Nephron progenitor cell (in vitro differentiated cells): ENCODE data around the gene MOSPD3.

Experiments
- DNase-seq: peaks from one replicate; pipeline ENCODE4 v3.0.0; 2021
- H3K27ac Mint-ChIP-seq: 2 replicates; pipeline ENCODE4 v1.8.0; 2021; ENCODE audit warnings: mild to moderate bottlenecking, moderate library complexity, mixed read lengths
- H3K27me3 Mint-ChIP-seq: 2 replicates; pipeline ENCODE4 v1.8.0; 2021; ENCODE audit warnings: mild to moderate bottlenecking, low read depth, mixed read lengths; ENCODE audit not compliant: poor library complexity
- H3K36me3 Mint-ChIP-seq: 2 replicates; pipeline ENCODE4 v1.8.0; 2021; ENCODE audit warnings: low read depth, mixed read lengths
- H3K4me1 Mint-ChIP-seq: 2 replicates; pipeline ENCODE4 v1.8.0; 2021; ENCODE audit warnings: mixed read lengths
- H3K4me3 Mint-ChIP-seq: 2 replicates; pipeline ENCODE4 v1.8.0; 2021; ENCODE audit warnings: mild to moderate bottlenecking, moderate library complexity, mixed read lengths
- H3K9me3 Mint-ChIP-seq: 2 replicates; pipeline ENCODE4 v1.8.0; 2021; ENCODE audit warnings: mild to moderate bottlenecking, moderate library complexity, mixed read lengths
- TF ChIP-seq, protein P1 (sequence below): fragments of 200-600 bp; sonication (generic); IDR thresholded peaks from 2 replicates; pipeline ENCODE4 v1.5.0; 2021; ENCODE audit warnings: antibody characterized with exemption

MOSPD3 gene

DNA sequence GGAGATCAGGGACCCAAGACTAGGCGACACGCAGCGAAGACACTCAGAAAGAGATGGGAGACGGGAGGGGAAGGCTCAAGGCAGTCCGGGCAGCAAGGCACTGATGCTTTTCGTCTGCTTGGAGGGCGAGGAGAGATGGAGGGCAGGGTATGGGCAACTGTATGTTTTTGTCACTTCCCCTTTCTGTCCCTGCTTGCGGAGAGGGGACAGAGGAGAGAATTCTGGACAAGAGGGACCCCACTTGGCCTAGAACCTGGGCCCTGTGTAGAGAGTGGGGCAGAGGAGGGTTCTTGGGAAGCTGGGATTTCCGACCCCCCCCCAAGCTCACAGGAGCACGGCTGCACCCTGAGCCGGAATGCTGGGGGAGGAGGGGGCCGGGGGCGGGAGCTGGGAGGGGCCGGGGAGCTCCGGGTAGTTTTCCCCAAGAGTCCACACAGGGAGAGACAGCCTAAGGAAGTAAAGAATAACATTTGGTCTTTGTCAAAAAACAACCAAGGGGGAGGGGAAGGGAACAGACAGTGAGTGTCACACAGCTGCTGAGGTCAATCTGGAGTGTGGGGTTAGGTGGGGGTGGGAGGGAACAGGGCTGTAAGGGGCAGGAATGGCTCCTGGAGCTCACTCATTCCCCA, 28.2 kb upstream of the MOSPD3 start:
- Mint-ChIP-seq H3K4me3 (peak overlapping the region; percentile 100), H3K4me1 (peaks cover 52% of the 10 kb centered on the region), H3K27ac (peak overlapping the region; percentile 99), H3K36me3 (peaks cover under 1% of the 10 kb centered on the region), H3K27me3 (no peaks in the 10 kb centered on the region), H3K9me3 (no peaks in the 10 kb centered on the region)
- no peak for DNase-seq
- TF ChIP-seq, protein P1, sequence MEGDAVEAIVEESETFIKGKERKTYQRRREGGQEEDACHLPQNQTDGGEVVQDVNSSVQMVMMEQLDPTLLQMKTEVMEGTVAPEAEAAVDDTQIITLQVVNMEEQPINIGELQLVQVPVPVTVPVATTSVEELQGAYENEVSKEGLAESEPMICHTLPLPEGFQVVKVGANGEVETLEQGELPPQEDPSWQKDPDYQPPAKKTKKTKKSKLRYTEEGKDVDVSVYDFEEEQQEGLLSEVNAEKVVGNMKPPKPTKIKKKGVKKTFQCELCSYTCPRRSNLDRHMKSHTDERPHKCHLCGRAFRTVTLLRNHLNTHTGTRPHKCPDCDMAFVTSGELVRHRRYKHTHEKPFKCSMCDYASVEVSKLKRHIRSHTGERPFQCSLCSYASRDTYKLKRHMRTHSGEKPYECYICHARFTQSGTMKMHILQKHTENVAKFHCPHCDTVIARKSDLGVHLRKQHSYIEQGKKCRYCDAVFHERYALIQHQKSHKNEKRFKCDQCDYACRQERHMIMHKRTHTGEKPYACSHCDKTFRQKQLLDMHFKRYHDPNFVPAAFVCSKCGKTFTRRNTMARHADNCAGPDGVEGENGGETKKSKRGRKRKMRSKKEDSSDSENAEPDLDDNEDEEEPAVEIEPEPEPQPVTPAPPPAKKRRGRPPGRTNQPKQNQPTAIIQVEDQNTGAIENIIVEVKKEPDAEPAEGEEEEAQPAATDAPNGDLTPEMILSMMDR = no peak

- TF ChIP-seq, protein P1 = no peak
- Mint-ChIP-seq H3K27ac (peak overlapping the region; percentile 99), H3K36me3 (no peaks in the 10 kb centered on the region), H3K9me3 (no peaks in the 10 kb centered on the region), H3K27me3 (no peaks in the 10 kb centered on the region), H3K4me3 (peak overlapping the region; percentile 100), H3K4me1 (peaks cover 59% of the 10 kb centered on the region)
- peak; percentile 57 for DNase-seq
Measured at GRCh38 chr7:100584683-100585510, 27.4 kb upstream of the MOSPD3 start.

DNA sequence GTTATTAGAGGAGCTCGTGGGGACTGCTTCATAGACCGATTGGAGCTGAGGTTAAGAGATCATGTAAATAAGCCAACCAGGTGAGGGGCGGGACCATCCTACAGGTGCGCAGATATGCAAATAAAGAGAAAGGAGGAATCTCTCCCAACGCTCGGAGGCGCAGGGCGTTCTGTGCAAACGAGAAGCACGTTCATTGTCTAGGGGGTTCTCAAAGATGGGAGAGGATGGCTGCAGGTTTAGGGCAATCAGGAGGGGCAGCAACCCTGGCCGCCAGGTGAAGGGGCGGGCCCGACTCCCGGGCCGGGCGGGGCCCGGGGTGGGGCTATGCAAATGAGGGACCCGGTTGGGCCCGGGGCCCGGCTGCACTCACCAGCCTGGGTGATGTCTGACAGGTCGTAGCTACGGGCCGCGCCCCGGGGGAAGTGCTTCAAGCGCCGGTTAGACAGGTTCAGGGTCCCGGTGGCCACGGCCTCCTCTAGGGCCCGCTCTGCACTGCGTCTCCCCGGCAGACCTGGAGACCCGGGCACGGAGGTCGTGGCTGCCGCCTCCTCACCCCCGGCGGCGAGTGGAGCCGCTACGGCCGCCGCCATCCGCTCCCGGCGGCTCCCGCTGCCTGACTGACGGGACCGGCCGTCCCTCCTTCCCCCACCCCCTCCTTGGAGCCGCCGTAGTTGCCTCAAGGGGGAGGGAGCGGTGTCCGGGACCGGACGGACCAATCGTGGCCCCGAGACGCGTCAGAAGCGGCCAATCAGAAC, 26.7 kb upstream of the MOSPD3 start, which contains the start of gene LRCH4:
Gene LRCH4, minus strand, starts transcription at position 619 of the 755 bp plus-strand sequence. Its CDS starts 29 bp downstream, at position 590.
- DNase-seq = no peak
- no peaks in the 10 kb centered on the region for H3K9me3 Mint-ChIP-seq

DNA sequence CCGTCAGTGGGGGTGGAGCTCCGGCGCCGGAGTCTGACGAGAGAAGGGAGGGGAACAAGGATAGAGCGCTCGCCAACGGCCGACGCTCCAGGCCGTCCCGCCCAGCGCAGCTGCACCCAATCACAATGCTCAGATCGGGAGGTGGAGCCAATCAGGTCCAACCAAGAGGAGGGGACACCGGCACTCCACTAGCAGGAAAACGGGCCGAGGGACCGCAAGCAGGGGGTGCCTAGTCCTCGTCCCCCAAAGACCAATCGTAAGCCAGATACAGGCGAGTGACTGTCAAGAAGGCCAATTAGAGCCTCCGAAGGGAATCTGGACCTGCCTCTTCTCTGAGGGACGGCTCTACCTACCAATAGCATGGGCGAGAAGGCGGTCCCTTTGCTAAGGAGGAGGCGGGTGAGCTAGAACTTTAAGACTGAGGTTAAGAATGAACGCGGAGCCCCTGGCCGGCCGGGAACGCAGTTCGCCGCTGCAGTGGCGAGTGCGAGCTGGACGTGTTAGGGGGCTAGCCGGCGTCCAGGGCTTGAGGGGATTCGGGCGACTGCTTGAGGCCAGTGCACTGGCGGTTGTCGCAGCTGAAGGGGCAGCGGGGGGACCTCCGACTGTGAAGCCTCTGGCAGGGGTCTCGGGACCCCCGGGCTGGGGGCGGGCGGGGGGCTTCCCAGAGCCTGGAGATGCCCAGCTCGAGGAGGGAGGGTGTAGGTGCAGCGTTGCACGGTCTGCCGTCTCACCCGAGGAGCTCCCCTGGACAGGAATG, 25.9 kb upstream of the MOSPD3 start, which contains the start of gene FBXO24:
Gene FBXO24, plus strand, starts transcription at position 63 of the 760 bp plus-strand sequence. Its CDS starts 298 bp downstream, at position 361.
- Mint-ChIP-seq H3K4me1 (peaks cover 75% of the 10 kb centered on the region), H3K27ac (peak within 1 kb of the TSS; percentile 99), H3K9me3 (no peaks in the 10 kb centered on the region), H3K27me3 (no peaks in the 10 kb centered on the region), H3K4me3 (peak within 1 kb of the TSS; percentile 100), H3K36me3 (no peaks in the 10 kb centered on the region)
- TF ChIP-seq, protein P1 = no peak
- DNase-seq = peak; percentile 98

More for the DNA sequence above, 26.7 kb upstream of the MOSPD3 start, which contains the start of gene LRCH4:
- H3K4me1 Mint-ChIP-seq = peaks cover 67% of the 10 kb centered on the region
- H3K27ac Mint-ChIP-seq = peak within 1 kb of the TSS; percentile 99
- TF ChIP-seq, protein P1 = no peak
- H3K36me3 Mint-ChIP-seq = no peaks in the 10 kb centered on the region
- H3K27me3 Mint-ChIP-seq = no peaks in the 10 kb centered on the region
- peak within 1 kb of the TSS; percentile 100 for H3K4me3 Mint-ChIP-seq

GRCh38 chr7:100588438-100588837, 23.9 kb upstream of the MOSPD3 start:
- Mint-ChIP-seq H3K4me1 (peaks cover 76% of the 10 kb centered on the region), H3K27me3 (no peaks in the 10 kb centered on the region), H3K36me3 (peaks cover 9% of the 10 kb centered on the region), H3K9me3 (peaks cover 4% of the 10 kb centered on the region), H3K4me3 (peak overlapping the region; percentile 77), H3K27ac (peak overlapping the region; percentile 77)
- no peak for DNase-seq
- TF ChIP-seq, protein P1 = no peak
